ENCODE results near the gene SPRR3. TPM values are rescaled to one million over a fixed set of nuclear protein-coding genes. Genes with fewer than 3 reads are reported as not detected.

SPRR3 gene, protein sequence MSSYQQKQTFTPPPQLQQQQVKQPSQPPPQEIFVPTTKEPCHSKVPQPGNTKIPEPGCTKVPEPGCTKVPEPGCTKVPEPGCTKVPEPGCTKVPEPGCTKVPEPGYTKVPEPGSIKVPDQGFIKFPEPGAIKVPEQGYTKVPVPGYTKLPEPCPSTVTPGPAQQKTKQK
- not detected for polyA plus RNA-seq (2012; ENCODE audit: insufficient read depth, insufficient read length, low read depth)

- no peak for DNase-seq
- no peaks in the 10 kb centered on the region for H3K36me3 ChIP-seq
- no peaks in the 10 kb centered on the region for H3K9me3 ChIP-seq
- no peaks in the 10 kb centered on the region for H3K27me3 ChIP-seq
- TF ChIP-seq, protein P1, sequence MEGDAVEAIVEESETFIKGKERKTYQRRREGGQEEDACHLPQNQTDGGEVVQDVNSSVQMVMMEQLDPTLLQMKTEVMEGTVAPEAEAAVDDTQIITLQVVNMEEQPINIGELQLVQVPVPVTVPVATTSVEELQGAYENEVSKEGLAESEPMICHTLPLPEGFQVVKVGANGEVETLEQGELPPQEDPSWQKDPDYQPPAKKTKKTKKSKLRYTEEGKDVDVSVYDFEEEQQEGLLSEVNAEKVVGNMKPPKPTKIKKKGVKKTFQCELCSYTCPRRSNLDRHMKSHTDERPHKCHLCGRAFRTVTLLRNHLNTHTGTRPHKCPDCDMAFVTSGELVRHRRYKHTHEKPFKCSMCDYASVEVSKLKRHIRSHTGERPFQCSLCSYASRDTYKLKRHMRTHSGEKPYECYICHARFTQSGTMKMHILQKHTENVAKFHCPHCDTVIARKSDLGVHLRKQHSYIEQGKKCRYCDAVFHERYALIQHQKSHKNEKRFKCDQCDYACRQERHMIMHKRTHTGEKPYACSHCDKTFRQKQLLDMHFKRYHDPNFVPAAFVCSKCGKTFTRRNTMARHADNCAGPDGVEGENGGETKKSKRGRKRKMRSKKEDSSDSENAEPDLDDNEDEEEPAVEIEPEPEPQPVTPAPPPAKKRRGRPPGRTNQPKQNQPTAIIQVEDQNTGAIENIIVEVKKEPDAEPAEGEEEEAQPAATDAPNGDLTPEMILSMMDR (IDR thresholded peaks at IDR 0.05; ENCODE audit: low read depth, low read length), result no peak
- H3K4me1 ChIP-seq, result no peaks in the 10 kb centered on the region
- H3K4me3 ChIP-seq (ENCODE audit: low read depth, low read length), result no peak within 1 kb of the TSS
Measured at GRCh38 chr1:153001382-153001781, at the start of gene SPRR3. Gene SPRR3 (plus strand): TSS chr1:153001749. CDS start chr1:153003021, 1,272 bp downstream.

GRCh38 chr1:152953761-152954160 is 47.8 kb upstream of the SPRR3 start:
- no peaks in the 10 kb centered on the region for H3K4me1 ChIP-seq

GRCh38 chr1:152954436-152954835 is 47.1 kb upstream of the SPRR3 start:
- no peaks in the 10 kb centered on the region for H3K4me1 ChIP-seq
- H3K9me3 ChIP-seq, result no peaks in the 10 kb centered on the region
- H3K27me3 ChIP-seq, result no peaks in the 10 kb centered on the region
- no peaks in the 10 kb centered on the region for H3K36me3 ChIP-seq
- TF ChIP-seq, protein P1 (IDR thresholded peaks at IDR 0.05; ENCODE audit: low read depth, low read length), result no peak
- H3K4me3 ChIP-seq (ENCODE audit: low read depth, low read length), result no peak overlapping the region
- no peak for DNase-seq

More at GRCh38 chr1:152953761-152954160, 47.8 kb upstream of the SPRR3 start:
- no peaks in the 10 kb centered on the region for H3K36me3 ChIP-seq
- no peak for DNase-seq
- no peaks in the 10 kb centered on the region for H3K9me3 ChIP-seq
- no peak overlapping the region for H3K4me3 ChIP-seq (ENCODE audit: low read depth, low read length)
- TF ChIP-seq, protein P1 (IDR thresholded peaks at IDR 0.05; ENCODE audit: low read depth, low read length), result no peak
- no peaks in the 10 kb centered on the region for H3K27me3 ChIP-seq

GRCh38 chr1:152957561-152957960 is 44.0 kb upstream of the SPRR3 start:
- DNase-seq, result no peak
- Histone ChIP-seq H3K4me1 (no peaks in the 10 kb centered on the region), H3K36me3 (no peaks in the 10 kb centered on the region), H3K27me3 (no peaks in the 10 kb centered on the region), H3K9me3 (no peaks in the 10 kb centered on the region), H3K4me3 (ENCODE audit: low read depth, low read length) (no peak overlapping the region)
- TF ChIP-seq, protein P1 (IDR thresholded peaks at IDR 0.05; ENCODE audit: low read depth, low read length), result no peak

- Histone ChIP-seq H3K9me3 (no peaks in the 10 kb centered on the region), H3K4me1 (no peaks in the 10 kb centered on the region), H3K27me3 (no peaks in the 10 kb centered on the region), H3K4me3 (ENCODE audit: low read depth, low read length) (no peak overlapping the region), H3K36me3 (no peaks in the 10 kb centered on the region)
- no peak for DNase-seq
- TF ChIP-seq, protein P1 (IDR thresholded peaks at IDR 0.05; ENCODE audit: low read depth, low read length), result no peak
Measured at GRCh38 chr1:152959273-152959672, 42.3 kb upstream of the SPRR3 start.

DNA sequence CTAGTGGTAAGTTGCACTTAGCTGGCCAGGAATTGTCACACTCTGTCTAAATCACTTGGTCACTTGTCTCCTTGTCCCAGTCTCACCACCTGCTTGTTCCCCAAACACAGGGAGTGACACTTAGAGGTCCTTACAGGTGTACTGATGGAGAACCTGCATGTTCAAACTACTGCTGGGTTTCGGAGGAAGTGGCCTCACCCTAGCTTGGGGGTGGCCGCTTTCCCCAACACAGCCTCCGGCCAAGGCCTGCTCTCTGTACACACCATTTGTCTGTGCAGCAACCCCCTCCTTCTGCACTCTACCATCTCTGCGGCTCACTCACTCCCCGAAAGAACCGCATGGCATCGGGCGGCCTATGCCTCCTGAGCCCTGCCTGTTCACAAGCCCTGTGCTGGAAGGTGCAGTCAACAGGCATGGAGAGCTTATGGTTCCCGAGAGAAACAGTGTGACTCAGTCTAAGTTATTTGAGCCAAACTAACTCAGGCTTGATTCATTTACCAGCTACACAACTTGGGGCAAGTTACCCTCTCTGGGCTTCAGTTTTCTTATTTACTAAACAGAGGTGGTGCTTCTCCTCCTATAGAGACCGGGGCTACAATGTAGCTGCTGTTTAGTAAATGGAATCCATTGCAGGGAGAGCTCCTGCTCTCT is 41.6 kb upstream of the SPRR3 start:
- Histone ChIP-seq H3K36me3 (no peaks in the 10 kb centered on the region), H3K4me3 (ENCODE audit: low read depth, low read length) (no peak overlapping the region), H3K9me3 (no peaks in the 10 kb centered on the region), H3K27me3 (no peaks in the 10 kb centered on the region), H3K4me1 (no peaks in the 10 kb centered on the region)
- DNase-seq, result no peak
- TF ChIP-seq, protein P1 (IDR thresholded peaks at IDR 0.05; ENCODE audit: low read depth, low read length), result no peak

All from BE2C (cell line).